HG03103 (cell line): Measurements from ENCODE around the gene KMO.

ENCODE experiments used
- ATAC-seq: cut with Tn5 transposase; IDR thresholded peaks from one replicate; pipeline ENCODE4 v1.9.1; 2021; ENCODE audit warnings: low read depth; ENCODE audit not compliant: unreplicated experiment

The KMO gene

GRCh38 chr1:241591736-241592135 lies 59.6 kb downstream of the KMO start:
- no peak for ATAC-seq

- ATAC-seq, result peak; percentile 65
Observed at GRCh38 chr1:241592273-241592958, 60.2 kb downstream of the KMO start.

- ATAC-seq, result no peak
Observed at GRCh38 chr1:241593186-241593585, 61.0 kb downstream of the KMO start.

GRCh38 chr1:241596633-241597032 lies 64.5 kb downstream of the KMO start:
- ATAC-seq, result no peak

GRCh38 chr1:241598249-241598648 lies 66.1 kb downstream of the KMO start:
- ATAC-seq, result no peak

GRCh38 chr1:241600496-241600901 lies 68.3 kb downstream of the KMO start:
- ATAC-seq, result peak; percentile 83

- no peak for ATAC-seq
Observed at GRCh38 chr1:241603731-241604245, 71.6 kb downstream of the KMO start.

- ATAC-seq, result no peak
Observed at GRCh38 chr1:241605146-241605805, 73.1 kb downstream of the KMO start.

- ATAC-seq, result no peak
Observed at GRCh38 chr1:241606544-241606943, 74.4 kb downstream of the KMO start.

- no peak for ATAC-seq
Observed at GRCh38 chr1:241607497-241607896, 75.3 kb downstream of the KMO start.

- no peak for ATAC-seq
Observed at GRCh38 chr1:241608379-241609033, 76.3 kb downstream of the KMO start.

- no peak for ATAC-seq
Observed at GRCh38 chr1:241610056-241610815, 78.1 kb downstream of the KMO start.

- ATAC-seq, result peak; percentile 83
Observed at GRCh38 chr1:241611063-241611462, 78.9 kb downstream of the KMO start.

- no peak for ATAC-seq
Observed at GRCh38 chr1:241611736-241612135, 79.6 kb downstream of the KMO start.

- ATAC-seq, result no peak
Observed at GRCh38 chr1:241612533-241613477, 80.6 kb downstream of the KMO start.

- ATAC-seq, result no peak
Observed at GRCh38 chr1:241614144-241614543, 82.0 kb downstream of the KMO start.

GRCh38 chr1:241614572-241614971 lies 82.4 kb downstream of the KMO start:
- no peak for ATAC-seq

GRCh38 chr1:241615043-241615974 lies 83.1 kb downstream of the KMO start:
- no peak for ATAC-seq

GRCh38 chr1:241617426-241617825 lies 85.2 kb downstream of the KMO start:
- no peak for ATAC-seq
